Measurements from ENCODE around the gene MAPKAP1. TPM values are rescaled to one million over a fixed set of nuclear protein-coding genes. Genes with fewer than 3 reads are reported as not detected.

The MAPKAP1 gene
- total RNA-seq, 1 donor from 2014 or later: 63.4 TPM

DNA sequence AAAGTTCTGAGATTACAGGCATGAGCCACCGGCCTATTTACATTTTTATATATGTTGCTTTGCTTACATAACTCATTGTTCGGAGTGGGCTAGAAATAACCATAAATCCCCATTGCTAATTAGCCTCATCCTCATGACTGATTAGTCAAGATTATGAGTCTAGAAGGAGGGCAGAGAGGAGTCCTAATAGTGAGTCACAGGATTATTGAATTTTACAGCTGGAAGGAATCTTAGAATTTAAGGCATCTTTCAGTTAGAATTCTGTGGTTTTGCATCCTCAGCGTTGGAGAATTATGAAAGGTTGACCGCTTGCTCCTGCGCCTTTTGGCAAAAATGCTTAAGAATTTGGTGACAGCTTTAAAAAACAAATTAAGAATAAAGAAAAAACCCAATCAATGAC is 37.6 kb upstream of the MAPKAP1 start:
- Mint-ChIP-seq H3K27me3 (ENCODE audit: low read depth) (peaks cover 4% of the 10 kb centered on the region), H3K4me1 (peaks cover 21% of the 10 kb centered on the region), H3K4me3 (peak overlapping the region; percentile 95), H3K36me3 (ENCODE audit: low read depth) (peaks cover 2% of the 10 kb centered on the region), H3K27ac (ENCODE audit: unreplicated experiment) (no peak overlapping the region), H3K9me3 (peaks cover 2% of the 10 kb centered on the region)
- DNase-seq (ENCODE audit: low read depth, low spot score): no peak
- TF ChIP-seq, protein P1, sequence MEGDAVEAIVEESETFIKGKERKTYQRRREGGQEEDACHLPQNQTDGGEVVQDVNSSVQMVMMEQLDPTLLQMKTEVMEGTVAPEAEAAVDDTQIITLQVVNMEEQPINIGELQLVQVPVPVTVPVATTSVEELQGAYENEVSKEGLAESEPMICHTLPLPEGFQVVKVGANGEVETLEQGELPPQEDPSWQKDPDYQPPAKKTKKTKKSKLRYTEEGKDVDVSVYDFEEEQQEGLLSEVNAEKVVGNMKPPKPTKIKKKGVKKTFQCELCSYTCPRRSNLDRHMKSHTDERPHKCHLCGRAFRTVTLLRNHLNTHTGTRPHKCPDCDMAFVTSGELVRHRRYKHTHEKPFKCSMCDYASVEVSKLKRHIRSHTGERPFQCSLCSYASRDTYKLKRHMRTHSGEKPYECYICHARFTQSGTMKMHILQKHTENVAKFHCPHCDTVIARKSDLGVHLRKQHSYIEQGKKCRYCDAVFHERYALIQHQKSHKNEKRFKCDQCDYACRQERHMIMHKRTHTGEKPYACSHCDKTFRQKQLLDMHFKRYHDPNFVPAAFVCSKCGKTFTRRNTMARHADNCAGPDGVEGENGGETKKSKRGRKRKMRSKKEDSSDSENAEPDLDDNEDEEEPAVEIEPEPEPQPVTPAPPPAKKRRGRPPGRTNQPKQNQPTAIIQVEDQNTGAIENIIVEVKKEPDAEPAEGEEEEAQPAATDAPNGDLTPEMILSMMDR (conservative IDR thresholded peaks at IDR 0.05): no peak

DNA sequence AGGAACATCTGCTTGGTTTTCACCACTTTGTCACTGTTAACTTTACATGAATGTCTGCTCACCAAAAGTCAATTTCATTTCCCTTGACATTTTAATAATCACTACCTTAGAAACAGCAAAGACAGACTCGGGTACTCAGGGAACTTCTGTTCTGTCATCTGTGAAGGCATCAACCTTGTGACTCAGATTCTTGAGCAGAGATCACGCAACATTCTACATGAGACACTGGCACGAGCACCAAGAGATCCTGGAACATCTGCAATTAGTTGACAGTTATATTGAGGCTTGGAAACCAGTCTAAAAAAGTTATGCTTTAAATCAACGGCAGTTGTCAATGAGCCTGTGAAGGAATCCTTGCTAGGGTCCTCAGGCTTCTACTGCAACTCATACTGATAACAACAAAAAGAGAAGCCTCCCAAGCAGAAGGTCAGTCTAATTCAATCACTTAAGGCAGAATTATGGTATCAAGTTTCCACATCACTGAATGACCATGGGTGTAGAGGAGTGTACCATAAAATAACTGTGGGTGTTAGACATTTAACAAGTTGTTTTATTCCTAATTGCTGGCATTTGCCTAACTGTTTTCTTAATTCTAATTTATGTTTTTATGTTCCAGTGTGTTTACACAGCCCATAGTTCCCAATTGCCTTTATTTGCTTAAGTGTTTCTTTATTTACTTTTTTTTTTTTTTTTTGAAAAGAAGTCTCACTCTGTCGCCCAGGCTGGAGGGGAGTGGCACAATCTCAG is 36.8 kb upstream of the MAPKAP1 start:
- TF ChIP-seq, protein P1 (conservative IDR thresholded peaks at IDR 0.05): no peak
- peaks cover 4% of the 10 kb centered on the region for H3K9me3 Mint-ChIP-seq
- no peak overlapping the region for H3K4me3 Mint-ChIP-seq
- no peak for DNase-seq (ENCODE audit: low read depth, low spot score)
- H3K27me3 Mint-ChIP-seq (ENCODE audit: low read depth): peaks cover 4% of the 10 kb centered on the region
- peaks cover 1% of the 10 kb centered on the region for H3K36me3 Mint-ChIP-seq (ENCODE audit: low read depth)
- H3K4me1 Mint-ChIP-seq: peaks cover 14% of the 10 kb centered on the region
- no peak overlapping the region for H3K27ac Mint-ChIP-seq (ENCODE audit: unreplicated experiment)

DNA sequence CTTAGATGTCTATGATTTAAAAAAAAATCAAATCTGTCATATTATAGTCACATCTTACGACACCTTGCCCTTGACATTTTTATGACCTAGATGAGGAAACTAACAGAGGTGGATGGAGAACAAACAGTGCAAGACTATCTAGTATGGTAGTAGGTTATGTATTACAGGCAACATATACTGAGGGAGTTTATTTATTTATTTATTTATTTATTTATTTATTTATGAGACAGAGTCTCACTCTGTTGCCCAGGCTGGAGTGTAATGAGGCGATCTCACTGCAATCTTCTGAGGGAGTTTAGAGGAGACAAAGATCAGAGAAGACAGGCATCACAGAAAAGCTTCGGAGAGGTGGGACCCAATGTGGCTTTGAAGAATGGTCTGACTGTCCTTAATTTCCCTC is 35.6 kb upstream of the MAPKAP1 start:
- Mint-ChIP-seq H3K36me3 (ENCODE audit: low read depth) (no peaks in the 10 kb centered on the region), H3K9me3 (peaks cover 4% of the 10 kb centered on the region), H3K4me3 (no peak overlapping the region), H3K27ac (ENCODE audit: unreplicated experiment) (no peak overlapping the region), H3K4me1 (peaks cover 8% of the 10 kb centered on the region), H3K27me3 (ENCODE audit: low read depth) (peaks cover 7% of the 10 kb centered on the region)
- DNase-seq (ENCODE audit: low read depth, low spot score): no peak
- TF ChIP-seq, protein P1 (conservative IDR thresholded peaks at IDR 0.05): no peak

DNA sequence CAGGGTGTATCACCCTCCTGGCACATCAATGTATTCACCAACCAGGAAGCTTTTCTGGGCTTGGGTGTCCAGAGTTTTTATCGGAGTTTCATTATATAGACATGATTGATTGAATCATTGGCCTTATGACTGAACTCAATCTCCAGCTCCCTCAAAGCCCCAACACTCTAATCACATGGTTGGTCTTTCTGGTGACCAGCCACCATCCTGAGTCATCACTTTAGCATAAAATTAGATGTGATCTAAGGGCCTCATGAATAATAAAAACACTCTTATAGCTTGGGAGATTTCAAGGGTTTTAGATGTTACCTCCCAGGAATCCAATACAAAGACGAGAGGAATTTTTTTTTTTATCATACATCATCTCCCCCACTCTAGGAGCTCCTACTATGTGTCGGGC is 32.4 kb upstream of the MAPKAP1 start:
- TF ChIP-seq, protein P1 (conservative IDR thresholded peaks at IDR 0.05): no peak
- Mint-ChIP-seq H3K27ac (ENCODE audit: unreplicated experiment) (no peak overlapping the region), H3K9me3 (peaks cover 4% of the 10 kb centered on the region), H3K4me3 (no peak overlapping the region), H3K36me3 (ENCODE audit: low read depth) (no peaks in the 10 kb centered on the region), H3K27me3 (ENCODE audit: low read depth) (peaks cover 7% of the 10 kb centered on the region), H3K4me1 (no peaks in the 10 kb centered on the region)
- DNase-seq (ENCODE audit: low read depth, low spot score): no peak

DNA sequence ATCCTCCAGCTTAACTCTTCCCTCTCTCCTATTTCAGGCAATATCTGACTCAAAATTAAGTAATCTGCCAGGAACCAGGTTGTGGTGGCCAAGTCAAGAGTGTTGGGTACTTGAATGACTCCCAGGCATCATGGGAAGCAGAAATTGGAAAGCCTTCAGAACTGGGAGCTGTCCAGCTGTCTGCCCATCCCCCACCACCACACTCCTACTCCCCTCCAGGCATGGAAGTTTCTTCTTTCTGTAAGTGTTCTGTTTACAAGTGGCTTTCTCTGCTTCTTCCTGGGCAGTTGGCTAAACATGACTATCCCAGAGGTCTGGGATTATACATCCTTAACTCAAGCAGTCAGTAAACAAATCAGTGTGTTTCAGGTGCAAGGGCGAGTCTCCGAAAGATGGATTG is 25.6 kb upstream of the MAPKAP1 start:
- TF ChIP-seq, protein P1 (conservative IDR thresholded peaks at IDR 0.05): no peak
- DNase-seq (ENCODE audit: low read depth, low spot score): peak; percentile 16
- Mint-ChIP-seq H3K9me3 (no peaks in the 10 kb centered on the region), H3K27ac (ENCODE audit: unreplicated experiment) (no peak overlapping the region), H3K36me3 (ENCODE audit: low read depth) (no peaks in the 10 kb centered on the region), H3K27me3 (ENCODE audit: low read depth) (peaks cover 2% of the 10 kb centered on the region), H3K4me1 (peaks cover 7% of the 10 kb centered on the region), H3K4me3 (no peak overlapping the region)

Measured in neural crest cell (in vitro differentiated cells).